Motor neuron (in vitro differentiated cells): ENCODE results near the gene AGAP5. TPM values are rescaled to one million over a fixed set of nuclear protein-coding genes. Genes with fewer than 3 reads are reported as not detected.
"Not testable (repeated sequence)": the region's sequence is repeated elsewhere in the genome, so short reads cannot be mapped to it uniquely, and the experiment has no call there.

Source experiments
- ATAC-seq, 8 experiments: fragments of 200-7000 bp; cut with Tn5 transposase; replicated peaks in 6 of 8; 2 replicates each; pipeline ENCODE4 v1.8.0; 2021; ENCODE audit warnings: mild to moderate bottlenecking in 8 of 8, moderate library complexity in 8 of 8
- H3K27ac ChIP-seq, 2 donors: fragments of 250-450 bp; sonication (Bioruptor Pico); 2 replicates each; pipeline ENCODE4 v1.9.0; 2021; ENCODE audit warnings: antibody characterized with exemption in 2 of 2, mild to moderate bottlenecking in 2 of 2, moderate library complexity in 1 of 2
- H3K4me1 ChIP-seq, 2 donors: fragments of 250-450 bp; sonication (Bioruptor Pico); replicated peaks in 1 of 2; 2 replicates each; pipeline ENCODE4 v1.6.1; 2021; ENCODE audit warnings: antibody characterized with exemption in 2 of 2, mild to moderate bottlenecking in 2 of 2, moderate library complexity in 1 of 2
- H3K4me3 ChIP-seq, 5 donors: fragments of 250-450 bp; sonication (Bioruptor Pico); 2 replicates each; pipeline ENCODE4 v1.9.0; 2021; ENCODE audit warnings: antibody characterized with exemption in 5 of 5, mild to moderate bottlenecking in 5 of 5, moderate library complexity in 4 of 5
- WGBS, 10 experiments: fragments of 450-650 bp; shearing (Covaris generic); methylation state at CpG; one replicate each; pipeline ENCODE4 v1.0.0; 2022; 5-methylcytosine and 5-hydroxymethylcytosine counted together
- in situ Hi-C, 9 experiments: fragments of 400-800 bp; cut with MboI; loops; one replicate each; pipeline ENCODE4 v1.15.0; 2021; ENCODE audit warnings: low sequenced_read_pairs in 9 of 9, low pct_unique_long_range_greater_than_20kb in 2 of 9; ENCODE audit not compliant: unreplicated experiment in 9 of 9
- total RNA-seq, 8 experiments: library from RNA; unstranded; fragments of 300-600 nt; gene quantifications; 2 replicates each; pipeline versions ENCODE4 v1.2.3 to v1.2.4, GENCODE V29; 2022

The AGAP5 gene
- total RNA-seq, 8 experiments from 2014 or later, result 2.0 to 10.2 (median 4.1) TPM

DNA sequence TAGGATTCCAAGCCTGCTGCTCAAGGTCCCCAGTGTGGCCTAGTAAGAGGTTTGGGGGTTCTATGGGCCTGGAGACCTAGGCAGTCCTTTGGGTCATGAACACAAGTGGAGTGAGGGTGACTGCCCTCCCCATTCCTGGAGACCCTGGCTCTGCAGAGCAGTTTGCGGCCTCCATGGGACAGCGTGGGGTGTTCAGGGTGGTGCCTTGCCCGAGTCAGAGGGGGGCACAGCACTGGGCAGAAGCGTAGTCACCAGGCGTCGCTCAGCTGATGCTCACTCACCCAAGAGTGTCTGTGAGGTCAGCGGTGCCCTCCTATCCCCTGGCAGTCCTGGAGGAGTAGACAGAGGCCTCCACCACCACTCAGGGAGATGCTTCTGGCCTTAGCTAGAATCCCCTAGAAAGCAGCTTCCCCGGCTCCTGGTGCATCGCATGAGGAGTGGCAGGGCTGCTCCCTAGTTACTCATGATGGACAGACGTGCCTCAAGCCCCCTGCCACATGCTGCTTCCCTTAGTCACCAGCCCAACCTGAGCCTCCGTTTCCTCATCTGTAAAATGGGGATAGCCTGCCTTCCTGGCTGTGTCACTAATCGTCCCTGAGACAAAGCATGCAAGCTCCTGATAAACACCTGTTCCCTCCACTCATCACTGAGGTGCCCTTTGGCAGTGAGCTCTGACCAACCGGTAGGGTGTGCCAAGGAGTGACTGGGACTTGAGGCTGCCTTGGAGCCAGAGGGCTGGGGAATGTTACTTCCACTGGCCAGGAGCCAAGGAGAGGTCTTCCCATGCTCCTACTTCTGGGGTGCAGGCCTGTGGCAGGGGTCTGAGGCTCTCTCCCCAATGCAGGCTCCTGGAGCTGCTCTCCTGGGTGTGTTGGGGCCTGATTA lies 33.5 kb downstream of the AGAP5 start:
- H3K27ac ChIP-seq, in situ Hi-C loops, H3K4me3 ChIP-seq, H3K4me1 ChIP-seq, ATAC-seq: not testable (repeated sequence)
- WGBS, 10 experiments, result 73 to 83% methylated on average over 1 to 2 of the region's 13 CpGs; no CpG with 5 or more reads in 8 of the 10 experiments

DNA sequence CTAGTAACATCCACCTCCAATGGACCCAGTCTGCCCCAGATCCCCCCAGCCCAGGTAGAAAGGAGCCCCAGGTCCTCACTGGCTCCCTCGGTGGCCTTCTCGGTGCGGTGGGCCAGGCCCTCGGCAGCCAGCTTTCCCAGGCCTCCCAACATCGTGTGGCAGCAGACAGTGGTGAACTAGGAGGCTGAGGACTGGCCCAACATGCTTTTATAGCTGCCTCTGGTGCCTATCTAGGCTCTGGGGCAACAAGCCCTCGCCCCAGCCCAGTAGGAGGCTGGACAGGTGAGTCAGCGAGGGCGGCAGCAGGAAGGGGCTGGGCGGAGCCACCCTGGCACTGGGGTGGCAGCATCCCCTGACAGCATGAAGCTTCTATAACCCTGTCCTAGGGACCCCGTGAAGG lies 34.3 kb downstream of the AGAP5 start:
- H3K4me3 ChIP-seq, in situ Hi-C loops, ATAC-seq, H3K4me1 ChIP-seq, H3K27ac ChIP-seq: not testable (repeated sequence)
- 83% methylated on average over 2 of the region's 10 CpGs; no CpG with 5 or more reads in 9 of the 10 experiments for WGBS, 10 experiments

DNA sequence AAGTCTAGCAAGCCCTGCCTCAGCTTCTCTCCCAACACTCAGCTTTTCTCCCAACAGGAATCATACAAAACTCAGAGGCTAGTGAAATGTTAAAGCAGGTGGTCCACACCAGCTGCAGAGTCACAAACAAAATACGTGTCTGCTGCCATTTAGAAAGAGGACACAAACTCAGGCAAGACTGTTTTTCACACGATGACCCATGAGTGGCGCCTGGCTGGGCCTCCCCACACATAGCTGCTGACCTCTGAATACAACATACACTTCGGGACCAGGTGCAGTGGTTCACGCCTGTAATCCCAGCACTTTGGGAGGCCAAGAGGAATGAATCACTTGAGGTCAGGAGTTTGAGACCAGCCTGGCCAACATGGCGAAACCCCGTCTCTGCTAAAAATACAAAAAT lies 35.2 kb downstream of the AGAP5 start:
- 0 to 100% (median 85%) methylated on average over 1 to 6 of the region's 7 CpGs; no CpG with 5 or more reads in 6 of the 10 experiments for WGBS, 10 experiments
- H3K27ac ChIP-seq, H3K4me1 ChIP-seq, H3K4me3 ChIP-seq, in situ Hi-C loops, ATAC-seq: not testable (repeated sequence)

DNA sequence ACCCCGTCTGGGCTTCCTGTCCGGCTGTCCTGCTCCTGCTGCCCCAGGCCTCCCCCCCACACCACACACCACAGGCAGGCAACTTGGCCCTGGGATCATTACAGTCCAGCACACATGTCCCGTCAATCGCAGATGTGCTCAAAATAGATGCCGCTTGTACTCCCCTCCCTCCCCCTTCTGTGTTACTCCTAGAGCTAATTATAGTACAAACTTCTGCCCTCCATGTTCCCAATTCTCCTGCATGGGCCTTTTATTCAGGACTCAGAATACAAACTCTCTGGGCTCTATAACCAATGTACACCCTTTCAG lies 42.0 kb downstream of the AGAP5 start, which contains the start of gene SYNPO2L:
Gene SYNPO2L, minus strand, starts transcription at position 40 of the 309 bp plus-strand sequence. CDS start 107 bp downstream, outside the sequence.
- ATAC-seq, result no peak
- WGBS, 10 experiments, result 89% methylated on average over 3 of the region's 5 CpGs; no CpG with 5 or more reads in 9 of the 10 experiments
- no peak within 1 kb of the TSS for H3K27ac ChIP-seq
- peaks cover 13 to 15% of the 10 kb centered on the region in 2 donors for H3K4me1 ChIP-seq
- H3K4me3 ChIP-seq, result no peak within 1 kb of the TSS
- in situ Hi-C loops, result no loop called here

DNA sequence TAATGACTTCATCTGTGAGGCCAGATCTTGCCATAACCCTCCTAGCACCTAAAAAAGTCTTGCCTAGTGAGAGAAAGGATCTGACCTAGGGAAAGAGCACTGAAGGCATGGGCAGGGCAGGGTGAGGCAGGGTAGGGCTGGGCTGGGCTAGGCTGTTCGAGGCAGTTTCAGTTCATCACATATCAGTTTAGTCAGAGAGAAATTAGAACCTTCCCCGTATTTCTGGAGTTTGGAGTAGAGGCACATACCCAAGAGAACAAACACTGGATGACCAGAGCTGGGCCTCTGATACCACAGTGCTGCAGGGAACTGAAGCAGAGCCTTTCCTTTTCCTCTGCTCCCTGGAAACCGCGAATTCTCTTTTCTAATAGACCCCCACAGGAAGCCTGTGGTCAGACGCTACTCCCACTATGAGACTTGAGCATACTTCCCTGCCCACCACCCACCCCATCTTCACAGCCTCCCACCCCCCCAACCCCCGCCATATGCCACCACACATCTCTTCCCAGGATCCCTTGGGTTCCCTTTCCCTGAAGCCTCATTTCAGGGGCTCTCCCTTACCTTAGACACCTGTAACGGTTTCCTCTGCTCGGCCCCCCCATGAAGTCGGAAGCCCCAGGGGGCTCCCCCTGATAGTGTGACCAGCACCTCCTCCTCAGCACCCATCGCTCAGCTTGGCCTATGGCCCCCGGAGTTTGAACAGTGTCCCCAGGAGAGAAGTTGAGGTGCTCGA lies 42.5 kb downstream of the AGAP5 start:
- no peak for ATAC-seq
- Histone ChIP-seq H3K4me1 (peaks cover 18 to 20% of the 10 kb centered on the region in 2 donors), H3K4me3 (no peak overlapping the region), H3K27ac (no peak overlapping the region)
- WGBS, 10 experiments, result 60 to 100% (median 73%) methylated on average over 1 to 2 of the region's 12 CpGs; no CpG with 5 or more reads in 6 of the 10 experiments
- in situ Hi-C loops, result no loop called here

DNA sequence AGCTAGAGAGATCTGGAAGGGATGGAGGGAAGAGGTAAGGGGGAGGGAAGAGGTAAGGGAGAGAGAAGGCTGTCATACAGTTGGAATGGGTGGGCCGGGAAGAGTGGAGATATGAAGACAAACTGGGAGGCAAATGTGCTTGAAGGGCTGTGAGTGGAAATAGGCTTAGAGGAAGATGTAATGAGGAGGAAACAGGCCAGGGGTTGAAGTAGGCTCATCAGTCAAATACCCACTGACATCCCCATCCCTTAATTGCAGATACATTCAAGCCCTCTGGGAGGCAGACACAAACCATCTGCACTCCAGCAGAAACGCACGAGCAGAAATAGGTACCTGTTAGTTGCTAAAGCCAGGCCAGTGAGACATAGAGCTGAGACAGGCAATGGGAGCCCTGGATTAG lies 44.2 kb downstream of the AGAP5 start:
- peak overlapping the region; percentile 18 to 61 for H3K27ac ChIP-seq
- no peak overlapping the region for H3K4me3 ChIP-seq
- in situ Hi-C loops, result no loop called here
- peak in 6 of 8 experiments; percentile 24 to 55 (median 42) for ATAC-seq
- peaks cover 19 to 20% of the 10 kb centered on the region in 2 donors for H3K4me1 ChIP-seq
- 30 to 60% (median 33%) methylated on average over 1 to 2 of the region's 3 CpGs; no CpG with 5 or more reads in 7 of the 10 experiments for WGBS, 10 experiments

DNA sequence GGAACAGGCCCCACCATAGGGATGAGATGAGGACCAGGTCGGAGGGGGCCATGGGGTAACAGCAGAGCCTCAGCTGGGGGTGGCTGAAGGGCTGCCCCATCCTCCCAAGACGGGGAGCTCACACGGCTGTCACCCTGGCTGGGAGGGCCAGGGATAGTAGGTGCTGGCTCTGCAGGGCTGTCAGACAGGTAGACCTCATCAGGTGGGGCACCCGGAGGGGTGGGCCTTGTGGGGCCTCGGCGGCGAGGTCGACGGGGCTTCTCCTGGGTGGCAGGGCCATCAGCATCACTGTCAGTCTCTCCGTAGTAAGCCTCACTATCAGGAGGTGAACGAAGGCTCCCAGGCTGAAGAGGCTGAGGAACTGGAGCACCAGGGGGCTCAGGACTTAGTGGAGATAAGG lies 44.7 kb downstream of the AGAP5 start:
- ATAC-seq, result no peak
- no CpG with 5 or more reads among the region's 11 CpGs for WGBS, 10 experiments
- H3K4me3 ChIP-seq, result no peak overlapping the region
- in situ Hi-C loops, result no loop called here
- peaks cover 24 to 25% of the 10 kb centered on the region in 2 donors for H3K4me1 ChIP-seq
- H3K27ac ChIP-seq, result peak overlapping the region; percentile 18 to 61

DNA sequence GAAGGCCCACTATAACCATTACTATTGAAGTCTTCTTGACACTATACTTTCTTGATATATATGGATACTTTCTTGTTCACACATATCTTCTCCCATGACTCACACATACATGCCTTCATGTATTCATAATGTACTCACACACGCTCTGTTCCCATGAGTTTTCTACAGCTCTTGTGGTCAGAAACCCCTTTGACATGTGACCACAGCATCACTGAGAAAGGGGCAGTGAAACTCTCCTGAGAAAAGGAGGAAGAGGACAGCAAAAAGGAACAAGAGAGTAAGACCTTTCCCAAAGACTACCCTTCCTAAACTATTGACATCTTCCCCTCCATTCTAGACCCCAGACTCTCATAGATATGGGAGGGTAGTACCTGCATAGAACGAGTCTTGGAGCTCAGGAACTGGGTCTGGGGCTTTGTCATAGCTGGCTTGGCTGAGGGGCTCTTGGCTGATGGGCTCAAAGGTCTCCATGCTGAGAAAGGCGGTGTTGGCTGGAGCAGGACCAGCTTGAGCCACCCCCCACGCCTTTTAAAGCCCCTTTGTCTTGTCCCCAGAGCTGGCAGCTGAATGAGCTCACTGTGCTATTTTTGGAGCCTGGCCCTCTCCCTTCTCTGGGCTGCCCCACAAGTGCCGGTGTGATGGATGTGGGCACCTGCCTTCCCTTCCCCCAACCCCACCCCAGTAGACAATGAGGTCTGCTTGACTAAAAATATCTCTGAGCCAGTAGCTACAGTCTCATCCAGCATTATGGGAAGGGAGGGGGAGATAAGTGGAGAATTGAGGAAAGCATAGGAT lies 47.2 kb downstream of the AGAP5 start:
- Histone ChIP-seq H3K4me3 (peak overlapping the region in 2 of 5 donors; percentile 24 to 26), H3K27ac (peak overlapping the region in 1 of 2 donors; percentile 44), H3K4me1 (peaks cover 28 to 37% of the 10 kb centered on the region in 2 donors)
- ATAC-seq, result peak in 5 of 8 experiments; percentile 78 to 82 (median 79)
- in situ Hi-C loops, result no loop called here
- WGBS, 10 experiments, result 20 to 100% (median 67%) methylated on average over 1 to 5 of the region's 5 CpGs; no CpG with 5 or more reads in 2 of the 10 experiments

DNA sequence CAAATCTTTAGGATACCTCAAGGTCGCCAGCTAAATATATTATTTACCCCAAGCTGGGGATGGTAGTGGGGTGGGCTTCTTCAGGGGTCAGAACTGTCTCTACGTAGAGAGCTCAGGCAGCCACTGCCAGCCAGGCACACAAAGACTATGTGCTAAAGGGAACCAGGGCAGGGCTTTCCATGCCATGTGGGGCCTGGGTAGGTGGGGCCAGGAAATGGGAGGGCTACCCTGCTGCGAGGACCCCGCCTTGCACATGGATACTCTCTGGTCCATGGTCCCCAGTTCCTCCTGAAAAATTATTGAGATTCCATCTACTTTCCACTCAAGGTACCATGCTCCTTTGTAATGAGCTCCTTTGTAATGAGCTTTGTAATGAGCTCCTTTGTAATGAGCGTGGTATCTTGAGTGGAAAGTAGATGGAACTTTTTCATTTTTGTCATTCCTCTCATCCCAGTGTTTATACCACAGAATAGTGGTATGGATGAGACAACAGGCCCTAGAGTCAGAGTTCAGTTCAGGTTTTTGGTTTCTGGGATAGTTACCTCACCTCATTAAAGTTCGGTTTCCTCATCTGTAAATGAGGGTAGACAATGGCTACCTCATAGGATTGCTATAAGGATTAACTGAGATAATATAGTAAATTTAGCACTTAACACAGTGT lies 47.9 kb downstream of the AGAP5 start:
- ATAC-seq, result no peak
- in situ Hi-C loops, result loop anchor here in 6 of 9 experiments (10.0 to 25.0 kb wide), 2 partner anchors 113 to 115 kb away; no protein-coding TSS in a partner anchor
- Histone ChIP-seq H3K27ac (no peak overlapping the region), H3K4me1 (peaks cover 28 to 37% of the 10 kb centered on the region in 2 donors), H3K4me3 (peak overlapping the region in 2 of 5 donors; percentile 24 to 26)
- WGBS, 10 experiments, result 86 to 100% (median 100%) methylated on average over 1 to 4 of the region's 6 CpGs; no CpG with 5 or more reads in 1 of the 10 experiments

DNA sequence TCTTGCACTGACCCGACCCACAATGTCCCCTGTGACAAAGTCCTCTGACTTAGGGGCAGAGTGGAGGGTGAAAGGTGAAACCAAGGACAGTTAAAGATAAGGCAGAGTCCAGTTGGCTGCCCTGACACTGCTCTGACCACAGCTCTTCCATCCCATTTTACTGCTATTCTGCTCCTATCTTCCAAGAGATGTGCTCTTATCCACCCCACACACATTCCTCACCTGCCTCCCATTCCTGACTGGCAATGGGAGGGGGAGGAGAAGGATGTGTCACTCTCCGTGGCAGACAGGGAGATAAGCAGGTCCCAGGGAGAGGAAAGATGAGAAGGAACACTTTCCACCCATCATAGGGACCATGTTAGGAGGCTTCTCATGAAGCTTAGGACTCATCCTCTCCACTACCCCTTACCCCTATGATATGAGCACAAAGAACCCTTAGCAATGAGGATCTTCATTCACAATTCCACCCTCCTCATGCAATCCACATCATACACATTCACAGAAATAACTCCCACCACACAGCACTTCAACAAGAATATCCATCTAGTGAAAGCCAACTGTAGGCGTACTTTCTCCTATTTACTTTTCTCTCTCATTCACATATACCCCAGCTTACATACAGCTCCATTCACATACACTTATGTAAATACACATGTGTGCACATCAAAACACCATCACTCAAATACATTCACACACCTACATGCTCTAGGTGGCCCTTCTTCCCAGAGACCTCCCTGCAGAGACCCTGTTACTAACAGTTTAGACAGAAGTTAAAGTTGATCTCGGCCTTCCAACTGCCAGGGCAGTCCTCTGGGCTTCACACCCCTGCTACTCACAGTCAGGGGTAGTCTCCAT lies 48.7 kb downstream of the AGAP5 start:
- in situ Hi-C loops, result loop anchor here in 6 of 9 experiments (10.0 to 25.0 kb wide), 2 partner anchors 112 to 114 kb away; no protein-coding TSS in a partner anchor
- Histone ChIP-seq H3K4me1 (peaks cover 28 to 37% of the 10 kb centered on the region in 2 donors), H3K27ac (no peak overlapping the region), H3K4me3 (no peak overlapping the region)
- 45 to 100% (median 85%) methylated on average over 1 to 4 of the region's 4 CpGs; no CpG with 5 or more reads in 4 of the 10 experiments for WGBS, 10 experiments
- no peak for ATAC-seq
